Measurements from ENCODE around the gene KCNAB1. TPM values are rescaled to one million over a fixed set of nuclear protein-coding genes. Genes with fewer than 3 reads are reported as not detected.

KCNAB1 gene
- total and polyA plus RNA-seq, 2 of the 8 experiments (the other 6 are each of a cell fraction or from before 2014, with no cell fraction given), result 0.51 to 2.3 TPM

- no peak for TF ChIP-seq RNF2 (IDR thresholded peaks at IDR 0.05; ENCODE audit: borderline replicate concordance, low read depth, low read length, missing control alignments, poor library complexity, severe bottlenecking)
- peak in 1 of 2 experiments; percentile 54 for TF ChIP-seq BCL11A (IDR thresholded peaks at IDR 0.05; ENCODE audit: low read depth in 2 of 2, low read length in 2 of 2)
- peak; percentile 40; the same call in 1 of the 2 replicates for TF ChIP-seq SP1 (IDR thresholded peaks at IDR 0.05; ENCODE audit: low read depth, low read length)
- peak; percentile 43 for TF ChIP-seq CHD7 (IDR thresholded peaks at IDR 0.05; ENCODE audit: insufficient replicate concordance, low read length)
- TF ChIP-seq NANOG (IDR thresholded peaks at IDR 0.05; ENCODE audit: insufficient read depth, low read depth, low read length, poor library complexity, severe bottlenecking), result peak; percentile 86
- TF ChIP-seq YY1 (IDR thresholded peaks at IDR 0.05; ENCODE audit: low read depth, low read length), result peak; percentile 72
Measured at GRCh38 chr3:156463123-156463522, 342.7 kb downstream of the KCNAB1 start (continued).

Measured in H1 (cell line).